Ascending aorta (tissue), 2 donors: Measurements from ENCODE around the gene CELA3A. TPM values are rescaled to one million over a fixed set of nuclear protein-coding genes. Genes with fewer than 3 reads are reported as not detected.

Source experiments
- DNase-seq, 2 donors: peaks; one replicate each; pipeline ENCODE4 v3.0.0-alpha.2; 2019; ENCODE audit warnings: low spot score in 2 of 2
- H3K27ac ChIP-seq, 2 donors: fragments of 200-600 bp; sonication (generic); one replicate each; pipeline ENCODE4 v1.5.1; 2016 to 2017; ENCODE audit warnings: mild to moderate bottlenecking in 1 of 2
- H3K27me3 ChIP-seq: fragments of 200-600 bp; sonication (generic); one replicate; pipeline ENCODE4 v1.5.1; 2017
- H3K36me3 ChIP-seq, 2 donors: fragments of 200-600 bp; sonication (generic); one replicate each; pipeline ENCODE4 v1.5.1; 2016
- H3K4me1 ChIP-seq, 2 donors: fragments of 200-600 bp; sonication (generic); one replicate each; pipeline ENCODE4 v1.5.1; 2016 to 2017; ENCODE audit warnings: mild to moderate bottlenecking in 1 of 2
- H3K4me3 ChIP-seq, 2 donors: fragments of 200-600 bp; sonication (generic); one replicate each; pipeline ENCODE4 v1.5.1; 2016 to 2017; ENCODE audit warnings: mild to moderate bottlenecking in 1 of 2
- H3K9me3 ChIP-seq, 2 donors: fragments of 200-600 bp; sonication (generic); one replicate each; pipeline ENCODE4 v1.5.1; 2016
- intact Hi-C: fragments of 100-400 bp; cut with DNase I; formaldehyde crosslinking; loops from one replicate; pipeline ENCODE4 v1.15.1; 2023
- total RNA-seq: library from RNA; depleted of rRNA; stranded (reverse); fragments of >200 nt; gene quantifications from one replicate; pipeline ENCODE4 v1.1.0, GENCODE V29; 2016
- TF ChIP-seq, protein P1 (sequence below), 3 experiments: fragments of 200-600 bp in 2 of 3; fragments of 450-650 bp in 1 of 3; sonication (generic) in 2 of 3; IDR thresholded peaks; one replicate each; pipeline ENCODE4 v1.5.1; 2016 to 2019; ENCODE audit warnings: antibody characterized with exemption in 3 of 3, mild to moderate bottlenecking in 1 of 3, moderate library complexity in 1 of 3

Gene CELA3A
- total RNA-seq, 1 donor from 2014 or later = not detected

DNA sequence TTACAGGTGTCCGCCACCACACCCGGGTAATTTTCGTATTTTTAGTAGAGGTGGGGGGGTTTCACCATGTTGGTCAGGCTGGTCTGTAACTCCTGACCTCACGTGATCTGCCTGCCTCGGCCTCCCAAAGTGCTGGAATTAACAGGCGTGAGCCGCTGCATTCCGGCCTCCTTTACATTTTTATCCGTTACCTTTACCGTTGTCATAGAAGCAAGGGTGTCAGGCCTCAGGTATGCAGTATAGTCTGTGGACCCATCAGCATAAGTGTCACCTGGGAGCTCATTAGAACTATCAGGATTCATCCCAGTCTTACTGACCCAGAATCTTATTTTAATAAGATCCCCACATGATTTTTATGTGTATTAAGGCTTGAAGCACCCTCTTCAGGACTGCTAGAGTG lies 56.4 kb downstream of the CELA3A start:
- H3K4me1 ChIP-seq = peaks cover 16 to 55% of the 10 kb centered on the region in 2 donors
- no peaks in the 10 kb centered on the region for H3K9me3 ChIP-seq
- intact Hi-C loops = no loop called here
- H3K27ac ChIP-seq = no peak overlapping the region
- no peaks in the 10 kb centered on the region for H3K36me3 ChIP-seq
- no peak overlapping the region for H3K4me3 ChIP-seq
- no peaks in the 10 kb centered on the region for H3K27me3 ChIP-seq
- TF ChIP-seq, protein P1, sequence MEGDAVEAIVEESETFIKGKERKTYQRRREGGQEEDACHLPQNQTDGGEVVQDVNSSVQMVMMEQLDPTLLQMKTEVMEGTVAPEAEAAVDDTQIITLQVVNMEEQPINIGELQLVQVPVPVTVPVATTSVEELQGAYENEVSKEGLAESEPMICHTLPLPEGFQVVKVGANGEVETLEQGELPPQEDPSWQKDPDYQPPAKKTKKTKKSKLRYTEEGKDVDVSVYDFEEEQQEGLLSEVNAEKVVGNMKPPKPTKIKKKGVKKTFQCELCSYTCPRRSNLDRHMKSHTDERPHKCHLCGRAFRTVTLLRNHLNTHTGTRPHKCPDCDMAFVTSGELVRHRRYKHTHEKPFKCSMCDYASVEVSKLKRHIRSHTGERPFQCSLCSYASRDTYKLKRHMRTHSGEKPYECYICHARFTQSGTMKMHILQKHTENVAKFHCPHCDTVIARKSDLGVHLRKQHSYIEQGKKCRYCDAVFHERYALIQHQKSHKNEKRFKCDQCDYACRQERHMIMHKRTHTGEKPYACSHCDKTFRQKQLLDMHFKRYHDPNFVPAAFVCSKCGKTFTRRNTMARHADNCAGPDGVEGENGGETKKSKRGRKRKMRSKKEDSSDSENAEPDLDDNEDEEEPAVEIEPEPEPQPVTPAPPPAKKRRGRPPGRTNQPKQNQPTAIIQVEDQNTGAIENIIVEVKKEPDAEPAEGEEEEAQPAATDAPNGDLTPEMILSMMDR (IDR thresholded peaks at IDR 0.05) = no peak
- DNase-seq = peak in 1 of 2 donors; percentile 43

Other genes starting within 250 kb of the CELA3A start
- gene USP48, start 218.5 kb upstream of the CELA3A start, total RNA-seq = 41.3 TPM
- not detected for gene LDLRAD2, start 189.4 kb upstream of the CELA3A start, total RNA-seq
- 1,294 TPM for gene HSPG2, start 64.3 kb upstream of the CELA3A start, total RNA-seq
- gene CELA3B, start 24.6 kb upstream of the CELA3A start, total RNA-seq = not detected
- 111 TPM for gene CDC42, start 51.1 kb downstream of the CELA3A start, total RNA-seq
- gene WNT4, start 141.4 kb downstream of the CELA3A start, total RNA-seq = not detected